Measurements from ENCODE around the gene RAI1.

GRCh38 chr17:17675416-17675815, 5.8 kb upstream of the RAI1 start:
- TF ChIP-seq CTCF (conservative IDR thresholded peaks at IDR 0.05; ENCODE audit: low read depth, low read length) (no peak), EZH2 (IDR thresholded peaks at IDR 0.05; ENCODE audit: borderline replicate concordance, low read depth, low read length, poor library complexity, severe bottlenecking) (no peak)
